GM10266 (cell line): ENCODE results near the gene UBIAD1.
"Not testable (repeated sequence)": the region's sequence is repeated elsewhere in the genome, so short reads cannot be mapped to it uniquely, and the experiment has no call there.

Experiments used
- DNase-seq: peaks from one replicate; pipeline ENCODE4 v3.0.0; 2012; ENCODE audit errors: extremely low spot score
- TF ChIP-seq, protein P1 (sequence below): IDR thresholded peaks from 2 replicates; pipeline ENCODE4 v1.5.1; 2012; ENCODE audit warnings: mild to moderate bottlenecking, low read depth; ENCODE audit not compliant: control insufficient read depth, insufficient read depth; ENCODE audit errors: missing control alignments

Gene UBIAD1

DNA sequence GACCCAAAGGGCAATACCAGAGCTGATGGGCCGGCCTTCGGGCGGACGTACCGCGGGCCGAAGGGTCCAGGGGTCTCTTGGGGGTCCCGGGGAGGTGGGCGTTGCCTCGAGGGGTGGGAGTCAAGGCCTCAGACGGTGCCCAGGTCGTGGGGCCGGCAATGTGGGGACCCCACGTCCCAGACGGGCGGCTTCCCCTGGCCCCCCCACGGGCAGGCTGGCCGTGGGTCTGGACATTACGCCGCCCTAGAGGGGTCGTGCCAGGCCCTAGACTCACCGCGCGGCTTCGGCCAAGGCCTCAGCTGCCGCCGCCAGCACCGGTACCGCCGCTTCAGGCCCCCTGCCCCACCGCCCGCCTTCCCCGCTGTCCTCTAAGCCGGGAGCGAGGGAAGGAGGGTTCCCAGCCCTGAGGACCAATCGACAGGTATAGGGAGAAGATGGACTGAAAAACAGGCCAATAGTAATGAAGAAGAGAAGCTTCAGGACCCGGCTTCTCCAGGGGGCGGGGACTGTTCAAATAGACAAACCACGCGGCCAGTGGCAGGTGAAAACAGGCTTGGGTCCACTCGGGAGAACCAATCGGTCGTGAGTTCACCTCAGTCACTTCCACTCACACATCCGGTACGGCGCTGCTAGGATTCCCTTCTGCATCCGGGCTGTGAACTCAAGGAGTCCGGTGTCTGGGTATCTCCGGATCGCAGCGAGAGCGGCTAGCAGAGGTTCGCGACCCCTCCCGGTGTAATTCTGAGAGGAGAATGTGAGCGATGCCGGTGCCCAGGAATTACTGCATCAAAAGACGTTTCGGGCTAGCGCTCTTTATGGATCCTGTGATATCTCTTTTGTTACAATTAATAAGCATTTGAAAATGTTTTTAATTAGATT, 10.6 kb upstream of the UBIAD1 start, which contains the start of gene MTOR:
Gene MTOR, minus strand, starts transcription at position 381 of the 879 bp plus-strand sequence. CDS start 3,142 bp downstream, outside the sequence.
- peak; percentile 98 for DNase-seq
- TF ChIP-seq, protein P1, sequence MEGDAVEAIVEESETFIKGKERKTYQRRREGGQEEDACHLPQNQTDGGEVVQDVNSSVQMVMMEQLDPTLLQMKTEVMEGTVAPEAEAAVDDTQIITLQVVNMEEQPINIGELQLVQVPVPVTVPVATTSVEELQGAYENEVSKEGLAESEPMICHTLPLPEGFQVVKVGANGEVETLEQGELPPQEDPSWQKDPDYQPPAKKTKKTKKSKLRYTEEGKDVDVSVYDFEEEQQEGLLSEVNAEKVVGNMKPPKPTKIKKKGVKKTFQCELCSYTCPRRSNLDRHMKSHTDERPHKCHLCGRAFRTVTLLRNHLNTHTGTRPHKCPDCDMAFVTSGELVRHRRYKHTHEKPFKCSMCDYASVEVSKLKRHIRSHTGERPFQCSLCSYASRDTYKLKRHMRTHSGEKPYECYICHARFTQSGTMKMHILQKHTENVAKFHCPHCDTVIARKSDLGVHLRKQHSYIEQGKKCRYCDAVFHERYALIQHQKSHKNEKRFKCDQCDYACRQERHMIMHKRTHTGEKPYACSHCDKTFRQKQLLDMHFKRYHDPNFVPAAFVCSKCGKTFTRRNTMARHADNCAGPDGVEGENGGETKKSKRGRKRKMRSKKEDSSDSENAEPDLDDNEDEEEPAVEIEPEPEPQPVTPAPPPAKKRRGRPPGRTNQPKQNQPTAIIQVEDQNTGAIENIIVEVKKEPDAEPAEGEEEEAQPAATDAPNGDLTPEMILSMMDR, result peak; percentile 19

DNA sequence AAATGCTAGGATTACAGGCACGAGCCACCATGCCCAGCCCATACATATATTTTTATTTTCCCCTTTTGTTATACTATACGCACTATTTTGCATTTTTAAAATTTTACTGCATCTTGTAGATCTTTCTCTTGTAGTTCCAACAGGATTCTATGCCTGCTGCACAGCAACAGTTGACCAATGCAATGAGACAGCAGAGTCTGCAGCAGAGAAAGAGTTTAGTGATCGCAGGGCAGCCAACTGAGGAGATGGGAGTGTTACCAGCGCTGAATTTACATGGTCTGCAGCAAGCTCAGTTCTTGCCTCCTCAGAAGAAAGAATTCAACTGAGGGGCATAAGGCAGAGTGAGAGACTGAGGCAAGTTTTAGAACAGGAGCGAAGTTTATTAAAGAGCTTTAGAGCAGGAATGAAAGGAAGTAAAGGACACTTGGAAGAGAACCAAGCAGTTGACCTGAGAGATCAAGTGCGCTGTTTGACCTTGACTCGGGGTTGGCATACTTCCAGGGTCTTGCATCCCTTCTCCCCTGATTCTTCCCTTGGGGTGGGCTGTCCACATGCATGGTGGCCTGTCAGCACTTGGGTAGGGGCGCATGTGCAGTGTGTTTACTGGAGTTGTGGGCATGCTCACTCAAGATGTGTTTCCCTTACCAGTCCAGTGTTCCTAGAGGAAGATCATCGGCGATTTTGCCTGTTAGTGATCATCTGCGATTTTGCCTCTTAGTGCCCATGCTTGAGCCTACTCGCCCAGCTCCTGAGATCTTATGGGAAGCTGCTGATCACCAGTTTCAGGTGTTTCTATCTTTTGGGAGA, 6.5 kb upstream of the UBIAD1 start:
- no peak for DNase-seq
- TF ChIP-seq, protein P1, result no peak

DNA sequence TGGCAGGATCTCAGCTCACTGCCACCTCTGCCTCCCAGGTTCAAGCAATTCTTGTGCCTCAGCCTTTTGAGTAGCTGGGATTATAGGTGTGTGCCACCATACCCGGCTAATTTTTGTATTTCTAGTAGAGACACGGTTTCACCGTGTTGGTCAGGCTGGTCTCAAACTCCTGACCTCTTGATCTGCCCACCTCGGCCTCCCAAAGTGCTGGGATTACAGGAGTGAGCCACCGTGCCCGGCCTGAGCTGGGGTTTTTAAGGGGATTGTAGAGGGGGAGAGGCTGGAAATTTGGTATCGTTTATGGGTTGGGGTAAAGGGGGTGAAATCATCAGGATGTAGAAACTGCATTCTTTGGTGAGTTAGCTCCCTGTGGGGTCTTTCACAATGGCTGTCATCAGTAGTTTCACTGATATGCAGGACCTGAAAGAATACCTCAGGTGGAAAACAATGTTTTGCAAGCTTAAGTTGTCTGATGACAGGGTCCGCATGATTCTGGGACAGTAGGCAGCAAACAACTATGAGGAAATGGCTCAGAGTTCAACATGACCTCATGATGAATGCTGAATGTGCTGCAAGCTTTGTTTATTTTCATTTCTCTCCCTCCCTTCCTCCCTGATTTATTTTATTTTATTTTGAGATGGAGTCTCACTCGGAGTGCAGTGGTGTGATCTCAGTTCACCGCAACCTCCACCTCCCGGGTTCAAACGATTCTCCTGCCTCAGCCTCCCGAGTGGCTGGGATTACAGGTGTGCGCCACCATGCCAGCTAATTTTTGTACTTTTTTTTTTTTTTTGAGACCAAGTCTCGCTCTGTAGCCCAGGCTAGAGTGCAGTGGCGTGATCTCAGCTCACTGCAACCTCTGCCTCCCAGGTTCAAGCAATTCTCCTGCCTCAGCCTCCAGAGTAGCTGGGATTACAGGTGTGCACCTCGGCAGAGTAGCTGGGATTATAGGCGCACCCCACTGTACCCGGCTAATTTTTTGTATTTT, 5.4 kb upstream of the UBIAD1 start:
- not testable (repeated sequence) for DNase-seq

DNA sequence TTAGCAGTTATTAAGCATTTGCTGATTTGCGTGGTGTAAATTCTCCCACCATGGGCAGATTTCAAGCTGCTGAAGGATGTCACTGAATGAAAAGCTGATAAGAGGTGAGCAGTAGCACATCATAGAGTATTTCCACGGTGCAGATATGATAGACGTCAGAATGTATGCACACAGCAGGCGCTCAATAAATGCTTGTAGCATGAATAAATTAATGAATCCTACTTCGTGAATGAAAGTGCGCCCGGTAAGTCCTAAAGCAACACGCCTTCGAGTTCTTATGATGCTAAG, 510 bp upstream of the UBIAD1 start:
- DNase-seq, result no peak

DNA sequence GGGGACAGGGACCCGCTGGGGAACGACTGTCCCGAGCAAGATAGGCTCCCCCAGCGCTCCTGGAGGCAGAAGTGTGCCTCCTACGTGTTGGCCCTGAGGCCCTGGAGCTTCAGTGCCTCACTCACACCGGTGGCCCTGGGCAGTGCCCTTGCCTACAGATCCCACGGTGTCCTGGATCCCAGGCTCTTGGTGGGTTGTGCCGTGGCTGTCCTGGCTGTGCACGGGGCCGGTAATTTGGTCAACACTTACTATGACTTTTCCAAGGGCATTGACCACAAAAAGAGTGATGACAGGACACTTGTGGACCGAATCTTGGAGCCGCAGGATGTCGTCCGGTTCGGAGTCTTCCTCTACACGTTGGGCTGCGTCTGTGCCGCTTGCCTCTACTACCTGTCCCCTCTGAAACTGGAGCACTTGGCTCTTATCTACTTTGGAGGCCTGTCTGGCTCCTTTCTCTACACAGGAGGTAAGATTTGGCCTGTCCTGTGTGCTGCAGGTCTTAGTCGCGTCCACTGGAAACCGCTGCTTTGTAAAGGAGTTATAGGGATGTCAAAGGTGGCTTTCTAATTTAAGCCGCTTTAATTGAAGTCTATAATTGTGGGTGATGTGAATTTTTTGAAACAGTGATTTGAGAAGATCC, 717 bp downstream of the UBIAD1 start:
- TF ChIP-seq, protein P1, result no peak
- DNase-seq, result no peak

More for the DNA sequence above, 510 bp upstream of the UBIAD1 start:
- TF ChIP-seq, protein P1, result no peak

DNA sequence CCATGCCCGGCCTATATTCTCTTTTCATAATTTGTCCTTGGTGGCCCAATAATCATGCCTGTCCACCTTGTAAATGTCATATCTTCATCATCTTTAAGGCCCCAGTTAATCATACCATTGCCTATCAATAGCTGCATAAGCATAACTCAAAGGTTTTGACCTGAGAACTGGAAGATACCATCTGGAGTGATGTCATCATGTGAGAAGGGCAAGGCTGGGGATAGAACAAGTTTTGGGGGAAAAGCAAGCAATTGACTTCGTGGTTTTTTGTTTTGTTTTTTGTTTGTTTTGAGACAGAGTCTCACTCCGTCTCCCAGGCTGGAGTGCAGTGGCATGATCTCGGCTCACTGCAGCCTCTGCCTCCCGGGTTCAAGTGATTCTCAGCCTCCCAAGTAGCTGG, 6.2 kb downstream of the UBIAD1 start:
- DNase-seq, result no peak
- TF ChIP-seq, protein P1, result no peak
